ENCODE data around the gene SAA1.

SAA1 gene

GRCh38 chr11:18299721-18300120 is 33.7 kb downstream of the SAA1 start:
- no peak for DNase-seq (ENCODE audit: low read depth, low spot score)
- POLR2A ChIA-PET: interaction anchor here (0.8 kb wide), 1 partner anchor 97 kb away, joined by 3 read pairs; no protein-coding TSS in a partner anchor
- TF ChIP-seq CTCF (IDR thresholded peaks at IDR 0.05; ENCODE audit: insufficient read depth, low read length, missing control alignments): no peak
- no peak overlapping the region for H3K4me3 ChIP-seq (ENCODE audit: low read depth, low read length)
- CTCF ChIA-PET: no interaction called here

GRCh38 chr11:18304745-18305144 is 38.7 kb downstream of the SAA1 start:
- no peak for TF ChIP-seq CTCF (IDR thresholded peaks at IDR 0.05; ENCODE audit: insufficient read depth, low read length, missing control alignments)
- CTCF ChIA-PET: interaction anchor here (1.5 kb wide), 1 partner anchor 9 kb away, joined by 4 read pairs; no protein-coding TSS in a partner anchor
- POLR2A ChIA-PET: interaction anchor here (0.9 kb wide), 1 partner anchor 91 kb away, joined by 3 read pairs; no protein-coding TSS in a partner anchor
- DNase-seq (ENCODE audit: low read depth, low spot score): no peak
- no peak overlapping the region for H3K4me3 ChIP-seq (ENCODE audit: low read depth, low read length)

- no peak for TF ChIP-seq CTCF (IDR thresholded peaks at IDR 0.05; ENCODE audit: insufficient read depth, low read length, missing control alignments)
- no peak for DNase-seq (ENCODE audit: low read depth, low spot score)
- CTCF ChIA-PET: interaction anchor here (1.6 kb wide), 1 partner anchor 64 kb away, joined by 7 read pairs; no protein-coding TSS in a partner anchor
- H3K4me3 ChIP-seq (ENCODE audit: low read depth, low read length): no peak overlapping the region
- POLR2A ChIA-PET: interaction anchor here (0.9 kb wide), 1 partner anchor 87 kb away, joined by 3 read pairs; the partner anchor contains the start of gene LDHA
Measured at GRCh38 chr11:18307461-18308139, 41.5 kb downstream of the SAA1 start.

GRCh38 chr11:18308242-18308641 is 42.2 kb downstream of the SAA1 start:
- DNase-seq (ENCODE audit: low read depth, low spot score): no peak
- no peak overlapping the region for H3K4me3 ChIP-seq (ENCODE audit: low read depth, low read length)
- ChIA-PET POLR2A (no interaction called here), CTCF (interaction anchor here (1.6 kb wide), 1 partner anchor 65 kb away, joined by 7 read pairs; no protein-coding TSS in a partner anchor)
- TF ChIP-seq CTCF (IDR thresholded peaks at IDR 0.05; ENCODE audit: insufficient read depth, low read length, missing control alignments): no peak

- POLR2A ChIA-PET: interaction anchor here (7.3 kb wide), 1 partner anchor 86 kb away, joined by 51 read pairs; the partner anchor contains the start of gene LDHA
- TF ChIP-seq CTCF (IDR thresholded peaks at IDR 0.05; ENCODE audit: insufficient read depth, low read length, missing control alignments): no peak
- no peak overlapping the region for H3K4me3 ChIP-seq (ENCODE audit: low read depth, low read length)
- no peak for DNase-seq (ENCODE audit: low read depth, low spot score)
- CTCF ChIA-PET: no interaction called here
Measured at GRCh38 chr11:18309691-18310090, 43.6 kb downstream of the SAA1 start.

GRCh38 chr11:18310800-18311340 is 44.8 kb downstream of the SAA1 start:
- DNase-seq (ENCODE audit: low read depth, low spot score): no peak

More at GRCh38 chr11:18310800-18311340, 44.8 kb downstream of the SAA1 start:
- no peak overlapping the region for H3K4me3 ChIP-seq (ENCODE audit: low read depth, low read length)
- TF ChIP-seq CTCF (IDR thresholded peaks at IDR 0.05; ENCODE audit: insufficient read depth, low read length, missing control alignments): no peak
- ChIA-PET CTCF (interaction anchor here (0.9 kb wide), 1 partner anchor 67 kb away, joined by 3 read pairs; no protein-coding TSS in a partner anchor), POLR2A (interaction anchor here (4.0 to 7.3 kb wide), 2 partner anchors 11 to 84 kb away, joined by 30 to 51 read pairs; partner anchors contain the start of genes GTF2H1, HPS5 and LDHA)
